Stimulated activated CD4-positive, alpha-beta T cell treated with anti-CD3 and anti-CD28 coated beads, Interleukin-4, amount 100 ng/mL, for 1 hour (primary cell): Measurements from ENCODE around the gene AK8.

Experiments
- DNase-seq: peaks from one replicate; pipeline ENCODE4 v3.0.0-alpha.2; 2020

Gene AK8

DNA sequence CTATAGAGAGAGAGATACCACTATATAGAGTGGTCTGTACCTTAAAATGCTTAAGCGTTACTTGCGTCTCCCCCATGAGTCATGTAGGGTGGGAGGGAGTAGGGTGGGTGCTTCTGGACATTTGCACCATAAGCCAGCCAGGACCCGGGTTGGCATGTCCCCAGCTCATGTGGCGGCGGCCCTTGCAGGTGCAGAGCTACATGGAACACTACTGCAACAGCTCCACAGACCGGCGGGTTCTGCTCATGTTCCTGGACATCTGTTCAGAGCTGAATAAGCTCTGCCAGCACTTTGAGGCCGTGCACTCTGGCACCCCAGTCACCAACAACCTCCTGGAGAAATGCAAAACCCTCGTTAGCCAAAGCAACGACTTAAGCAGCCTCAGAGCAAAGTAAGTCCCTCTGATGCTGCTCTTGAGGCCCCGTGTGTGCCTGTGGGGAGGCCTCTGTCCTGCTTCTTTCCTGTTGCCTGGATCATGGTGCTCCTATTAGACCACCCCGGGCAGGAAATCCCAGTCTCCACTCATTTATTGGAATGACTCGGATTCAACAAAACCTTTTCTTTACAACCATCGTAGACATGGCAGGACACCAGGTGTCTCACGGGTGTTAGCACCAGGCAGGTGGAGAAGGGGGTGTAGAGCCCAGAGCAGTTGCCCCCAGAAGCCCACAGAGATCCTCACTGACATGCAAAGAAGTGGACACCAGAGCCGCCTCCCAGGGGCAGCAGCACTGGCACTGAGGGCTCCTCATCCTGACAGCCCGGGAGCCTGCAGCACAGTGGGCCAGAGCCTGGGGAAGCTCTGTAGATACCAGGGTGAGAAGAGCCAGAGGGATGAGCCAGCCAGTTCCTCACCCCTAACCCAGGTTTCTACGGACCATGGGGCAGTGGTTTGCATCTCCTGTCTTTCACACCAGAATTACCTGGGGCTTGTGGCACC, 9.4 kb upstream of the AK8 start:
- DNase-seq: no peak

DNA sequence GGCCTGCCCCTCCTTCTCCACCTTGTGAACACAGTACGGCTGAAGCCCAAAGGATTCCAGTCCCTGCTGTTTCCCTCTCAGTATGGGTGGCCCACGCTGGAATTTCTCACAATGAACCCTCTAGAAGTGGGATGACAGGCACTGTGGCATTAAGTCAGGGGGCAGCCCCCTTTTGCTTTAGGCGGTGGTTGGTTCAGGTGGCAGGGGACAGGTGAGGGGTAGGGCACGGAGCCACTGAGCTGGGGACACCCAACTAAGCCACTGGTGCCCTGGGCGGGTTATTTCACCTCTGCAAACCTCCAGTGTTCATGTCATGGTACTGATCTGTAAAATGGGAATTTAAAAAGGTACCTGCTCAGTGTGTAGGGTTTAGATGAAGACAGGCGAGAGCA, 8.2 kb upstream of the AK8 start:
- no peak for DNase-seq

DNA sequence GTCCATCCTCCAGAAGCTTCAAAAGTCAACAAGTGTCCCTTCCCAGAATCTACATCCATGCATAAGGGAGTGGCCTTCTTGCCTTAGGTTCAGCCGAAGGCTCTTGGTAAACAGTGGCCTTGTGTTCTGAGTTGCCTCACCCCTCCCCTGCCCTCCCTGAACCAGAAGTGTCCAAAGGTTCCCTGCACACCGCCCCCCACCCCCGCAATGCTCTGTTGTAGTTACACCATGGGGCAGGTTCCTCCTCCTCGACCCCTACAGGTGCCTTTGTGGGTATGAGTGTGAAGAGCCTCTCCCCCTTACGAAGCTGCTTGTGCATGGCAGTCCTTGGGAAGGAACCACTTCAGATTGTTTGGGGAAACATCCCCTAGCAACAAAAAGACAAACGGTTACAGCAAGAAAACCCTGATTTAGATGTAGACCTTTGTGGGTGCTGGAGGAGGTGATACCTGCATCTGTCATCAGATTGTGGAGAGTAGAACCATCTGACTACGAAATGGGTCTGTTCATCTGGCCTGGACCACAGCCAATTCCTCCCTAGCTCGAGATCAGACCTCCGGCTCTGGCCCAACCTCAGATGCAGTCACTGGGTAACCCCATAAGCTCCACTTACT, 7.7 kb upstream of the AK8 start:
- no peak for DNase-seq

DNA sequence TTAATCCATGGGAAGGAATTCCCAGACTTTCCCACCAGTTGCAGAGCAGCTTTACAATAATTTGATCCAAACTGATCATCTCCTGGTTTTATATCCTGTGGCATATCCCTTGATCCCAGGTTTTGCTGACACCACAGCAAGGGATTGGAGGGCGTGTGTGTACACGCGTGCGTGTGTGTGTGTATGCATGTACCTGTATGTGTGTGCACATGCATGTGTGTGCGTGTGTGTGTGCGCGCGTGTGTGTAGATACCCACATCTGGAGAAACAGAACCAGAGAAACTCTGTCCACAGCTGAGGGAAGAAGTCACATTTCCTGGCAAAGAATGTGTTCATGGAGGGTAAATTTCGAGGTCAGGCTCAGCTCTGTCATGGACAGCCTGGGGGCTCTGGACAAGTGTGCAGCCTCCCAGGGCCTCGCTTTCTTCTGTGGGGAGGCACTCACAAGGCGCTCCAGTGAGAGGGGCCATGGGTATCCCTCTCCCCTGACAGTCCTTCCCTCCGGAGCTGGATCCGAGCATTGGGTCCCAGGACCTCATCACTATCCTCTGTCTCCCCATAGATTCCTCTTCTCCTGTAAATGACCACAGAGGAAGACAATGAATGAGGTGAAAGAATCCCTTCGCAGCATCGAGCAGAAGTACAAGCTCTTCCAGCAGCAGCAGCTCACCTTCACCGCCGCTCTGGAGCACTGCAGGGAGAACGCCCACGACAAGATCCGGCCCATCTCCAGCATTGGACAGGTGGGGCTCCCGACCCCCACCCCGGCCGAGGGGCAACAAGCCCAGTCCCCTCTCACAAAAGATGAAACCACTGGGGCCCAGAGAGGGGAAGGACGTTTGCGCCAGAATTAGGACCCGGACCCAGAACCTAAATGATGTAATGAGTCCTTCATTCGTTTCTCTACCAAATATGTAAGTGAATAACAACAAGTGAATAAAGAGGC, 5.5 kb upstream of the AK8 start:
- DNase-seq: no peak

DNA sequence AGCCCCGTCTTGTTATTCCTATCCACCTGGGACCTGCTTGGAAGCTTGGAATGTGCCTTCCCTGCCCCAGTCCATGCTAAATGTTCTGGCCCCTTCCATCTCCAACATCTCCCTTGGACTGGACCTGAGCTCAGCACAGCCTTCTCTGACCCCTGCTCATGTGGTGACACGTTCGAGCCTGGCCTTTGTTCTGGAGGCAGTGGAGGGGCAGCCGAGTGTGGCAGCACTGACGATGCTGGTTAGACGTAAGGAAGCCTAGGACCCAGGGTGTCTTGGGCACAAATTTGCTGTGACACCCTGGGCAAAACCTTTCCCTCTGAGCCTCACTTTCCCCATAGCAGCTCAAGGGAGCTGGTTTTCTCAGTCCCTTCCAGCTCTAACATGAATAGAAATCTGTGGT, 4.5 kb upstream of the AK8 start:
- DNase-seq: no peak

DNA sequence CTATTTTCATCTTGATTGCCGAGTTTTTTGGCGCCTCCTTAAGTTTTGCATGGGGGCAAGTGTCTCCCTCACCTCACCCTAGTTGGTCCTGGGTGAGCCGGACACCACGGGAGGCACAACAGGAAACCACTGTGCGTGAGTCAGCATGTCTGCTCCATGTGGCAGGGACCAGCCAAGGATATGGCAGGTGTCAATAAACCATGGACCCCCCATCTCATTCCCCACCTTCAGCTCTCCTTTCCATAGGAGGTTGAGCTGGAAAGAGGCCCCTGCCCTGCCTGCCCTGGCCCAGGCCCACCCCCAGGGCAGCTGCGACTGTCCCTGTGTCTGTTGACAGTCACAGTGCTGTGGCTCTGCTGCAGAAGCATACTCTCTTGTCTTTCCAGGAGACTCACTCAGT, 3.7 kb upstream of the AK8 start:
- no peak for DNase-seq

DNA sequence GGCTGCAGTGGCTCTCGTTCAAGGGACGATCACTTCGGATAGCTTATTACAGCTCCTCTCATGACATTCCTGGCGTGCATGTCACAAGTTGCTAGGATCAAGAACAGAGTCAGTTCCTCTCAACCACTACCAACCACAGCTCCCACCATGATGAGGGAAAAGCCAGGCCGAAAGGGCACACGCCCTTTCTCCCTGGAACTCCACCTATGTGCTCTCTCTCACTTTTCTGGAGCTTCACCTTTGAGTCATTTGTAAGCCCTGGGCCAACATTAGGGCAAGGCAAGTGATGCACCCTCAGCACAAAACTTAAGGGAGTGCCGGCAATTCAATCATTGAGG, 2.2 kb upstream of the AK8 start:
- DNase-seq: no peak

DNA sequence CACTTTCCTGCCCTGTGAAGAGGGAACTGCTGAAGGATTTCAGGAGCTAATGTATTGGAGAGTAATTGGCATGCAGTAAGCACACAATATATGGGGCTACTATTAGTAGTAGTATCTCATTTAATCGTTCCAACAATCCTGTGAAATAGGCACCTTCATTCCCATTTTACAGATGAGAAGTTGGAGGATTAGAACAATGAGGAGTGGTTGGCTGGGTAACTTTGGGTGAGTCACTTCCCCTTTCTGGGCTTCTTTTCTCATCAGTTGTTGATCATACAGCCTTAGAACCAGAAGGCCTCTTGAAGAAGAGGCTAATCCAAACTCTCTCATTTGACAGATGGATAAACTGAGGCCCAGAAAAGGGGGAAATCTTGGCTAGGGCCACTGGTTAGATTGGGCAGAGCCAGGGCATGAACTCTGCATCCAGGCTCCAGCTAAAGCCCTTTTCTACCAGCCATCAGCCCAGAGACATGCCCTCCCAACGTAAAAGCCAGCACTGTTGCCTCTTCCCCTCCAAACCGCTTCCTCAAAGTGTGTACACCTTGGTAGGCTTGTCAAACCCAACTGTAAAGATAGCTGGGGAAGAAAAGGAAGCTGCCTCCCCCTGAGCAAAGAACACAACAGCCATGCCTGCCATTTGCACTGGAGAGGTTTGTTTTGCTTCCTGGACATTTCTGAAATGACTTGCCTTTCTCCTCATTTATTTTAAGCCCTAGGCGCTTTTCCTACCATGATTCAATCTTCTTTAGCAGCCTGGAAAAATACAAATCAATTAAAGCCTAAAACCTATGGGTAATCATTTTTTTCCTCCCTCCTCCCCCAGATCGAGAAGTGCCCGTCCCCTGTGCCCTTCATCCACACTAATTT, 1.6 kb upstream of the AK8 start:
- DNase-seq: no peak

DNA sequence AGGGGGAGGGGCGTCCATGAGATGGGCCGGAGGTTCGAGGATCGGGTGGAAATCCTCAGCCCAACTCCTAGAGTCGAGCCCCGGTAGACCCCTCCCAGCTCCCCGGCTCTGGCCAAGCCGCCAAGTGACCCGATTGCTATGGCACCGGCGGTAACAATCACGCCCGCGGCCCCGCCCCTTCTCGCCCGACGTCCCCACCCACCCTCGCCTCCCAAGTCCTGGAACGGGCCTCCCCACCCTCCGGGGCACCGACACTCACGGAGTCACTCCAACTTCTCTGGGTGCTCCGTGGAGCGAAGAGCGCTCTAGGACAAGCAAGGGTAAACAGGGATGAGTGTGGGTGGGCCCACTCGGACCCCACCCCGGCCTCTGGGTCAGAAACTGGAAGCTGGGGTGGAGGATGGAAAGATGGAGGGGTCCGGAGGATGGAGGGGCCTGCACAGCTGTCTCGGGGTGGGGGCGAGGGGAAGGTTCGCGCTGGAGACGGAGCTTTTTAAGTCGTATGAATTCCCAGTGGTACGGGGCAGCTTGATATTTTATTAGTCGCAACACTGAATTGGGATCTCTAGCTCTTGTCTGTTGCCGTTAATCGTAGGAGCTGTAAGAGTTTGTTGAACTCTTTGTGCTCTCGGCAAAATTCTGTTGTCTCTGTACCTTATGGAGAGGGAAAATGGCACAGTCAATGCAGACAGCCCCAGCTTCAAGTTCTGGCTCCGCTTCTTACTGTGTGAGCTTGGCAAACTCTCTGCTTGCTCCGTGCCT, 792 bp upstream of the AK8 start, which contains the start of gene SPACA9:
SPACA9 (plus strand) TSS at position 204 of the 762 bp plus-strand sequence. CDS start 5,050 bp downstream, outside the sequence.
- peak; percentile 30 for DNase-seq

DNA sequence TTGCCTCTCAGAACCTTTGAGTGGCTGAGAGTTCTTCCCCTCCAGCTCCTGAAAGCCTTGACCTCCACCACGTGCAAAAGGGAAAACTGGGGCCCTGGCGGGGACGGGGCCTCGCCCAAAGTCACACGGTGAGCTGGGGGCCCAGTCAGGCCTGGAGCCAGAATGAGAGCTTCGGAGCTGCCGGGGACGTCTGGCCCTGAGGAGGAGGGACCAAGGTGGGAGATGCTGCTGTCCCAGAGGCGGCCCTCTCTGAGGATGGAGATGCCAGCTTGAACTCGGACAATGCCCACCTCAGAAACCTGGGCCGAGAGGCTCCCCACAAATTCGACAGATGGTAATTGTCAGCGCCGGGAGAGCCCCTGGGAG, 643 bp downstream of the AK8 start:
- no peak for DNase-seq

DNA sequence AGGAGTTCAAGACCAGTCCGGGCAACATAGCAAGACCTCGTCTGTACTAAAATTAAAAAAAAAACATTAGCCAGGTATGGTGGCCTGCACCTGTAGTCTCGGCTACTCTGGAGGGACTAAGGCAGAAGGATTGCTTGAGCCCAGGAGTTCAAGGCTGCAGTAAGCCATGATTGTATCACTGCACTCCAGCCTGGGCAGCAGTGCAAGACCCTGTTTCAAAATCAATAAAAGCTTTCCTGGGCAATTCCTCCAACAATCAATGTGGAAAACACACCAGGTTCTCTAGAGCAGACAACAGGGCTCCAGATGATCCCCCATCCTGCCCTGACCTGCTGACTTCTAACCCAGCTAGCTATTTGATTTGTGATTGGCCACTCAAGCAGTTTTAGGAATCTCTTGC, 1.2 kb downstream of the AK8 start:
- DNase-seq: no peak

DNA sequence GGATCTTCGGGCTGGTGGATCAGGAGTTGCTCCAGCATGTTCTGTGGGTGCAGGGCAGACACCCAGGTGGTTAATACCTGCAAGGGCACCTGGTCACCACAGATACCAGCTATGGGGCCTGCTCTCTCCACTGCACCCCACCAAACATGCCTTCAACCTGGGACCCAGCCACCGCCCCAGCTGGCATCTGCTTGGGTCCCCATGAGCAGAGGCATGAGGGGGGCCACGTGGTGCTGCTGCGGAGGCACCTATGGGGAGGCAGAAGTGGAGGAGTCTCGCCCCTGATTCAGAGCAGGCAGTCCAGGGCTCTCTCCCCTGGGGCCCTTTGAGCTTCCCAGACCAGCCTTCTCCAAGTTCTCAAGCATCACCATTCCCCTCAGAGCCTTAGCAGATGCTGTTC, 2.9 kb downstream of the AK8 start:
- DNase-seq: no peak

DNA sequence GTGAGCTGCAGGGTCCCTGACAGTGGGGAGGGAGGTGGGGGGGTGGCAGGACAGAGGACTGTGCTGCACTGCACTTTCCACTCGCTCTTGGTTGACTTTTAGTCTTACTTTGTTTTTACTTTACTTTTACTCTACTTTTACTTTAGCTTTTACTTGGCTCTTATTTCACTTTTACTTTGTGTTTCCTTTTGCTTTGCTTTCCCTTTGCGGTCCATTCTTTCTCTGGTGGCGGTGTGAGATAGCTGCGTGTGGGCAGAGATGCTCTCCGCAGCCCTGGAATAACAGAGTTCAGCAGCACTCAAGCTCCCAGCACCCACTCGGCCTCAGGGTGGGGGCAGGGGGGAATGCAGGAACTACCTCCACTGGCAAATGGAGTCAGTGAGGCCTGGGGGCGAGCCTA, 4.7 kb downstream of the AK8 start:
- DNase-seq: no peak

DNA sequence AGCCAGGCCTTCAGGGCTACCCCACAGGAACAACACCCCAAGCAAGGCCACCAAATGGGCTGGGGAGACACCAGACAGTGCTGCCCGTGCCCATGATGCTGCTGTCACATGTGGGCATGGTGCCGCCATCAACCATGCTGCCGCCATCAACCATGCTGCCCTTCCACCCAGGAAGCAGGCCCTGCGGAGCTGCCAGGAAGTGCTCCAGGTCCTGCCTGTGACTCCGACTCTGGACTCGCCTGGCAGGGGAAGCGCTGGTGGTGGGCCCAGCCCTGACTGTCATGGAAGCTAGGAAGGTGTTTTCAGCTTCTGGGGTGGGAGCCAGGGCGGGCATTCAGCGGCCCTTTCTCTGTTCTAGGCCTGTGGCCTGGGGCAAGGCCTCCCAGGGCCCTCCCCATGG, 8.8 kb downstream of the AK8 start:
- no peak for DNase-seq

DNA sequence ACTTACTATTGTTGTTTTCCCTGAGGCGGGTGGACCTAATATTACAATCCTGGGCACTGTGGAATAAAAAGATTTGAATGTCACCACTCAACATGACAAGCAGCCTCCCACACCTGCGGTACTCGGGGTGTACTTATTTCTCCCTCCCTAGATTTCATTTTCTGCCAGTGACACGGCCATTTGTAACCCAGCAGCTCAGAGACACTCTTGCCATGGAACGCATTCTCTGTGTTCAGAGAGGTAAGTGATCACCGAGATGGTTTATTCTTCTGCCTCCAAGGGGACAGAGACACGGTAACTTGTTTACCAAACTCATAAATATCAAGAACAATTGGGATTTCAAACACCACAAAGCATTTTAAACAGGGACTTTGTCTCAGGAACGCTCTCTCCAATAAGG, 11.2 kb downstream of the AK8 start:
- no peak for DNase-seq

DNA sequence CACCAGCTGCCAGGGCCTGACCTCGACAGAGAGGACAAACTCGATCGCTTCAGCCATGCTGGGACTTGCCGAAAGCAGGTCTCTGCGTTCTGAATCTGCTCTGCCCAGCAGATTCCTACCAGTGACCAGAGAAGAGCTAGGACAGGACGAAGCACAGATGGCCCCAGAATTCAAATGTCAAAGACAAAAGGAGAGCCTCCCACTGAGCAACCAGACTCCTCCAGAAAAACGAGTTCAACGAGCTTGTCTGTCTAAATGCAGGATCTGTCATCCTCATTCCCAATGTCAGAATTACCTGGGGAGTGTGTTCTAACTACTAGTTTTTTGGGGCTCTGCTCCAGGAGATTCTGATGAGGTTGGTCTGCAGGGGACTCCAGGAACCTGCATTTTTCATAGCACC, 13.4 kb downstream of the AK8 start:
- DNase-seq: no peak

DNA sequence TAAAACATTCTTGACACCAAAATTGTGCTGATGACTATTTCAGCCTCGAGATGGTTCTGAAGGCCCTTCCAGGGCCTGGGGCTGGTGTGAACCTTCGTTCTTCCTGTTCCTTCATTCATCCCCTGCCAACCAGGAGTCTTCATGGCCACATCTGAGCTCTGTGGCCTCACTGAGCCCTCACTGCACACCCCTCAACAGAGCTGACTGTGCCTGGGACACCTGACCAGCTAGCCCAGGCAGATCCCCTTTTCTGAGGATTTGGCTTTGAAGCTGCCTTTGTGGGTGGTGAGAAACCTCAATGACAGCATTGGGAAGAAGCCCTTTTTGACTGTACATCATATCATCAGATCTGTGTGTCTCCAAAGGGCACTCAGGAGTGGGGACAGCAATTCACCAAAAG, 13.8 kb downstream of the AK8 start:
- no peak for DNase-seq

DNA sequence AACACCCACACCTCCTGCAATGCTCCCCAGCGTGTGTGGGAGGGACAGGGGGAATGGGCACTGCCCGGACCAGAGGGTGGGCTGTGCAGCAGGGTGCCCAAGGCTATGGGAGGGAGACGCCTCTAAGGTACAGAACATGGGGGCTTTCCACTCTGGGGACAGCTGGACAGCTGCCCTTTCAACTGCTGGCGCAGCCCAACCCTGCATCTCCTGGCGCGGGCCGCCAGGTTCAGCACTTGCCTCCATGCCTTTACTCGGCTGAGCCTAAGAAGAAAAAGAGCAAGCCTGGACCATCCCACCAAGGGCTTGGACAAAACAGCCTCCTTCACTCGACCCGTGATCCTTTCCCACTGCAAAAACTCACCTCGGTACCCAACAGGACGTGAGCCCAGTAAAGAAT, 15.0 kb downstream of the AK8 start:
- no peak for DNase-seq

DNA sequence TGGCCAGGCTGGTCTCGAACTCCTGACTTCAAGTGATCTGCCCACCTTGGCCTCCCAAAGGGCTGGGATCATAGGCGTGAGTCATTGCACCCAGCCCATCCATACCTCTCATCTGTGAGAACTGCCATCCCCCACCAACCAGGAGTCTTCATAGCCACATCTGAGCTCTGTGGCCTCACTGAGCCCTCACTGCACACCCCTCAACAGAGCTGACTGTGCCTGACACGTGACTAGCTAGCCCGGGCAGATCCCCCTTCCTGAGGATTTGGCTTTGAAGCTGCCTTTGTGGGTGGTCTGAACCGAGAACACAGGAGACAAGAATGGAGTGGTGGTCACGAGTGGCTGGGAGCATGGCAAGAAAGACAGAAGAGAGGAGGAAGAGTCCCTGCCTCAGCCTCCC, 15.6 kb downstream of the AK8 start:
- no peak for DNase-seq

DNA sequence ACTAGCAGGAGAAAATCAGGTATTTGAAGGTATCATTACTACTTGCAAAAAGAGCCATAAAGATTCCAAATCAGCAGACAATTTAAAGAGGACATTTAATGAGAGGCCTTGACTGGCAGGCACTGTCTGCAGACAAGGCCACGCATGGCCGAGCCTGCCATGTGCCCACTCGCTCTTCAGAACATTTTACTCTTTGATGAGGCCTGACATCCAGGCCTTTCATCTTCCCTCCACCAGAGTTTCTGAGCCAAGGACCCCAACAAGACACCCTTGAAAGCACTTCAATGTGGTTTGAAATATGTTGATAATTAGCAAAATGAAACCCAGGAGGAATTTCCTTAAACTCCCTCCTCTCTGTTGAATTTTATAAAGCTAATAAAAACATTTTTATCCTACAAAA, 16.4 kb downstream of the AK8 start:
- DNase-seq: no peak

DNA sequence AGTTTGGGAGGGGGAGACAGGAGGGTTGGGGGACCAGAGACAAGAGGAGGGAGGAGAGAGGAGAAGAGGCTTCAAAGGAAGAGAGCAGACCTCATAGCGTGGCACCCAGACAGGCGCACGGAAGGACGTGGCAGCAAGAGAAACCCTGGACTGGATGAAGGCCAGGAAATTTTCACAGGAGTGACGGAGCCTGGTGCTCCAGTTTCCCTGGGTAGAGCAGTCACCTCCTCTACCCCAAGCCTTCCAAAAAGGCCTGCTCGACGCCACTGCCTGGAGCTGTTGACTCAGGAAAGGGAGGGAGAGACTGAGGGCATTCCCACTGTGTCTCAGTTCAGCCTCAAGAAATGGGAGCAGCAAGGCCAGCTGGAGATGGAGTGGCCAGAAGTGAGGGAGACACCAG, 19.3 kb downstream of the AK8 start:
- no peak for DNase-seq
